Keratinocyte (primary cell): ENCODE measurements around the gene MYLK4.

Experiments used
- EZH2 ChIP-seq: IDR thresholded peaks from one replicate; pipeline ENCODE4 v1.6.1; 2012; ENCODE audit warnings: inconsistent platforms, mild to moderate bottlenecking, low read length, moderate library complexity
- TF ChIP-seq, protein P1 (sequence below), 3 experiments: IDR thresholded peaks in 1 of 3; conservative IDR thresholded peaks in 1 of 3; optimal IDR thresholded peaks in 1 of 3; 2 replicates in 2 of 3; 3 replicates in 1 of 3; pipeline versions ENCODE3 to v1.5.1; 2011; ENCODE audit warnings: low read length in 3 of 3, mild to moderate bottlenecking in 3 of 3, moderate library complexity in 2 of 3, control low read depth in 1 of 3, inconsistent platforms in 1 of 3; ENCODE audit not compliant: insufficient read depth in 2 of 3; ENCODE audit errors: extremely low read depth in 1 of 3

DNA sequence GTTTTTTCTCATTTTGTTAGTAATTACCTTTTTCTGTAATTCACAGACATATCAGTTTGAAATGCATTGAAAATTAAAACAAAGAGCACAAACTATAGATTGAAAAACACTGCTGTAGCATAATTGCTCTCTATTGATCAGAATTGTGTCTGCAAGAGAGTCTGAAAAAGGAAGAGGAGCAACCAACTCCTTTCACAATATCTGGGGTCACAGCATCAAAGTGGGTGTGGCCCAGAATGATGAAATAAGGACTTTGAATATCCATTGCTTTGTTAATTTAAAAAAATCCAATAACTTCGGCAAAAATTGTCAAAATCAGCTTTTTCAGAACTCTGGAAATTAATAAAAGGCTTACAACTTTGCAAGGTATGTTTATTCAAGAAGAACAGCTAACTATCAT, 99.2 kb downstream of the MYLK4 start:
- TF ChIP-seq, protein P1, sequence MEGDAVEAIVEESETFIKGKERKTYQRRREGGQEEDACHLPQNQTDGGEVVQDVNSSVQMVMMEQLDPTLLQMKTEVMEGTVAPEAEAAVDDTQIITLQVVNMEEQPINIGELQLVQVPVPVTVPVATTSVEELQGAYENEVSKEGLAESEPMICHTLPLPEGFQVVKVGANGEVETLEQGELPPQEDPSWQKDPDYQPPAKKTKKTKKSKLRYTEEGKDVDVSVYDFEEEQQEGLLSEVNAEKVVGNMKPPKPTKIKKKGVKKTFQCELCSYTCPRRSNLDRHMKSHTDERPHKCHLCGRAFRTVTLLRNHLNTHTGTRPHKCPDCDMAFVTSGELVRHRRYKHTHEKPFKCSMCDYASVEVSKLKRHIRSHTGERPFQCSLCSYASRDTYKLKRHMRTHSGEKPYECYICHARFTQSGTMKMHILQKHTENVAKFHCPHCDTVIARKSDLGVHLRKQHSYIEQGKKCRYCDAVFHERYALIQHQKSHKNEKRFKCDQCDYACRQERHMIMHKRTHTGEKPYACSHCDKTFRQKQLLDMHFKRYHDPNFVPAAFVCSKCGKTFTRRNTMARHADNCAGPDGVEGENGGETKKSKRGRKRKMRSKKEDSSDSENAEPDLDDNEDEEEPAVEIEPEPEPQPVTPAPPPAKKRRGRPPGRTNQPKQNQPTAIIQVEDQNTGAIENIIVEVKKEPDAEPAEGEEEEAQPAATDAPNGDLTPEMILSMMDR (optimal IDR thresholded peaks at IDR 0.05 in 1 of 3, IDR thresholded peaks at IDR 0.05 in 1 of 3, conservative IDR thresholded peaks at IDR 0.05 in 1 of 3; ENCODE audit: extremely low read depth in 1 of 3, insufficient read depth in 2 of 3, low read length in 3 of 3): no peak
- no peak for TF ChIP-seq EZH2
